Fibroblast of skin of back (primary cell): ENCODE results near the gene ZSCAN18. TPM values are rescaled to one million over a fixed set of nuclear protein-coding genes. Genes with fewer than 3 reads are reported as not detected.
A peak's percentile ranks its signal among the peaks of the same experiment; 100 is the strongest.
"Not testable (repeated sequence)": the region's sequence is repeated elsewhere in the genome, so short reads cannot be mapped to it uniquely, and the experiment has no call there.

Source experiments
- DNase-seq: peaks from one replicate; pipeline ENCODE4 v3.0.0-alpha.2; 2013
- polyA plus RNA-seq, 2 experiments: library from polyadenylated mRNA; unstranded; fragments of 120-200 nt; gene quantifications; one replicate each; pipeline ENCODE4 v1.2.1, GENCODE V29; 2013; ENCODE audit not compliant: insufficient read length in 2 of 2

ZSCAN18 gene
- polyA plus RNA-seq (2013, experiment 1 of 2; ENCODE audit: insufficient read length): 17.3 TPM
- polyA plus RNA-seq (2013, experiment 2 of 2; ENCODE audit: insufficient read length): 17.9 TPM

DNA sequence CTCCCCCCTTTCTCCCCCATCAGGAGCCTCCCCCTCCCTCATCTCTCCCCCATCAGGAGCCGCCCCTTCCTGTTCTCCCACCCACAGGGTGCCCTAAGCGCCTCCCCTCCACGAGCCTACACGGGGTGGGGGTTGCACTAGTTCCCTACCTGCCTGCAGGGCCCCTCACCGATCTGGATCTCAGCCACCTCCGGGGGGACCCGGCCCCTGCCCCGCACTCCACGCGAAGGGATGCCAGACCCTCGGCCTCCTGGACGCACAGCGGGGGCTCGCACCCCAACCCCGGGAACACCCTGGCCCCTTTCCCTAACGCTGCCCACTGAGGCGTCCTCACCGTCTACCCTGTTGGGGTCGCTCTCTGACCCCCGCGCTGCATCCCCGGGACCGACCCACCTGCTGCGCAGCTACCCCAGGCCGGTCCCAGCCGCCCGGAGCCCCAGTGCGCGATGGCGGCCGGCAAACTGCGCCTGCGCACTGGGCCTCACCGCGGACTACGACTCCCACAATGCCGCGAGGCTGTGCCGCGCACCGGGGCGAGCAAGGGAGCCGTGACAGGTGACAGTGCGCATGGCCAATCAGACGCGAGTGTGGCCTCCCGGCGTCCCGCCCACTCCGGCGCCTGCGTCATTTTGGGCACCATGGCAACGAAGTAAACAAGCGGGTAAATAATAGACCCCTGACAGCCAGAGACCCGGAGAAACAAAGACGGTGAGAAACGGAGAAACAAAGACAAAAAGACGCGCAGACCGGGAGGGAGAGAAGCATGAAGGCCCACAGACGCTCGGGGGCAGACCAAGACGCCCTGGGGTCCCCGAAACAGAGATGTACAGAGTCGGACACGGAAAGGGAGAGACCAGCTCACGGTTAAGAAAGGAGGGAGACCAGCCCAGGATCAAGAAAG lies at the start of gene ZSCAN18:
ZSCAN18 (minus strand) TSS at position 451 of the 901 bp plus-strand sequence. CDS start 7,964 bp downstream, outside the sequence.
- DNase-seq: peak; percentile 93

- not testable (repeated sequence) for DNase-seq
Observed at GRCh38 chr19:58147475-58147874, 49.4 kb upstream of the ZSCAN18 start.

GRCh38 chr19:58145849-58146248 lies 47.8 kb upstream of the ZSCAN18 start:
- no peak for DNase-seq

DNA sequence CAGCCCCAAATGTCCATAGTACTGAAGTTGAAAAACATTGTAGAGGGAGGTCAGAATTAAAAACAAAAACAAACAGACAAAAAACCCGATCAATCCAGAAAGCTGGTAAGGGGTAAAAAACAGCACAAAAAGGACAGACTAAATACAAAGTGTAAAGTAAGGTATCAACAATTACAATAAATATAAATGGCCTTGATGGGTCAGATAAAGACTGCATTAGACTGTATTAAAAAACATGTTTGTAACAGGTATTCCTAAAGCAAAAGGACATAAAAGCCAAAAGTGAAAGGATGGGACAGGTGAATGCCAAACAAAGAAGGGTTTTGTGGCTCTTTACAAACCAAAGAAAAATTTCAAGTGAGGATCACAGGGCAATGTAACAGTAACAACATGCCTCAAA lies 36.2 kb upstream of the ZSCAN18 start:
- DNase-seq: no peak

GRCh38 chr19:58129284-58129683 lies 31.3 kb upstream of the ZSCAN18 start:
- no peak for DNase-seq

- DNase-seq: peak; percentile 7
Observed at GRCh38 chr19:58128041-58128685, 30.1 kb upstream of the ZSCAN18 start.

DNA sequence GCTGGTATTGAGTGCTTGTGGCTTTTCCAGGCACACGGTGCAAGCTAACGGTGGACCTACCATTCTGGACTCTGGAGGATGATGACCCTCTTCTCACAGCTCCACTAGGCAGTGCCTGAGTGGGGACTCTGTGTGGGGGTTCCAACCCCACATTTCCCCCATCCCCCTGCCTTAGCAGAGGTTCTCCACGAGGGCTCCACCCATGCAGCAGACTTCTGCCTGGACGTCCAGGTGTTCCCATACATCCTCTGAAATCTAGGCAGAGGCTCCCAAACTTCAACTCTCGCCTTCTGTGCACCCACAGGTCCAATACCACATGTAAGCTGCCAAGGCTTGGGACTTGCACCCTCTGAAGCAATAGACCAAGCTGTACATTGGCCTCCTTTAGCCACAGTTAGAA lies 25.3 kb upstream of the ZSCAN18 start:
- no peak for DNase-seq

DNA sequence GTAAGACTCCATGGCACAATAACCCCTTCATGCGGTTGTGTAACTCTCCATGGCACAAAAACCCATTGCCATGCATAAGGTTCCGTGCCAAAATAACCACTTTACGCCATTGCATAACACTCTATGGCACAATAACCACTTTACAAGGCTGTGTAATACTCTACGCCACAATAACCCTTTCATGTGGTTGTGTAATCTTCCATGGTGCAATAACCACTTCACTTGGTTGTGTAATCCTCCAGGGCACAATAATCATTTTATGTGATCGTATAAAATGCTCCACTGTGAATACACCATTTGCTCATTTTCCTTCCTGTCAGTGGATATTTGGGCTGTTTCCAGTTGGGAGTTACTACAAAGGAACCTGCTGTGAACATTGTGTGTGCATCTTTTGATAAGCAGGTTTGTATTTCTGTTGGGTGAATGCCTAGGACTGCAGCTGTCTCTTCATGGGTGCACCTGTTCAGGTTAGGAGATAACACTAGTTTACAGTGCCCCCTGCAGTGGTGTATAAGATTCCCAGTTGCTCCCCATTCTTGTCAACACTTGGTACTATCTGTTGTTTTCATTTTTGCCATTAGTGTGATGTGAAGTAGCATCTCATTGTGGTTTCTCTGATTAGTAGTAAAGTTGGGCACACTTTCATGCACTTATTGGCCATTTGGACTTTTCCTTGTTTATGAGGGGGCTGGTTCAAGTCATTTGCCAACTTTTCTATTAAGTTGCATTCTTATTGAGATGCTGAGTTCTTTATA lies 21.1 kb upstream of the ZSCAN18 start:
- no peak for DNase-seq

- peak; percentile 20 for DNase-seq
Observed at GRCh38 chr19:58117841-58118575, 20.0 kb upstream of the ZSCAN18 start.

DNA sequence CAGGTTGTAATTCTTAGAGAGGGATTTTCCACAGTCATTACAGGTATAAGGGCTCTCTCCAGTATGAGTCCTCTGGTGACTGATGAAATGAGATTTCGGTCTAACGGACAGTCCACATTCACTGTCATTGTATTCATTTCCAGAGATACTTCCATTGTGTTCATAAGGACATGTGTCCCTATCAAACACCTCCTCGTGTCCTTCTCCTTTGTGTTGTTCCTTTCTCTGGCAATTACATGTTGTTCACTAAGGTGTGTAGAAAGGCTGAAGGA lies 10.5 kb upstream of the ZSCAN18 start:
- DNase-seq: no peak

GRCh38 chr19:58107778-58108545 lies 9.9 kb upstream of the ZSCAN18 start:
- DNase-seq: no peak

- DNase-seq: no peak
Observed at GRCh38 chr19:58098682-58098998, 609 bp upstream of the ZSCAN18 start.

GRCh38 chr19:58097349-58097748 lies 682 bp downstream of the ZSCAN18 start:
- no peak for DNase-seq

GRCh38 chr19:58096884-58097283 lies 1.1 kb downstream of the ZSCAN18 start:
- no peak for DNase-seq

DNA sequence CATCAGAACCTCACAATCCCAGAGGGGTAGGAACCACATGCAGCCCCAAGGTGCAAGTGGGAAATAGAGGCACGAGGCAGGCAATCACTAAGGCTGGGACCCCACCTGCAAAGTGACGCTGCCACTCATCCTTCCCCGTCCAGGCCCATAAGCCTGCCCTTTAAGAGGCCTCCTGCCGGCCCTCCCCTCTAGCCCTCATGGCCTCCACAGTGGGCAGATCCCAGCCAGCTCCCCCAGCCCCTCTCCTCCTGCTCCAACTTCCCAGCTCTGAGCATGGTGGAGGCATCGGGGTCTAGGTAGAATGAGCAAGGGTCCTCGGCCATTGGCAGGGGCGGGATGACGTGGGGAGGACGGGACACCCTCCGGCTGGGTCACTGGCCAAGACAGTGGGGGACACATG lies 2.7 kb downstream of the ZSCAN18 start:
- no peak for DNase-seq

DNA sequence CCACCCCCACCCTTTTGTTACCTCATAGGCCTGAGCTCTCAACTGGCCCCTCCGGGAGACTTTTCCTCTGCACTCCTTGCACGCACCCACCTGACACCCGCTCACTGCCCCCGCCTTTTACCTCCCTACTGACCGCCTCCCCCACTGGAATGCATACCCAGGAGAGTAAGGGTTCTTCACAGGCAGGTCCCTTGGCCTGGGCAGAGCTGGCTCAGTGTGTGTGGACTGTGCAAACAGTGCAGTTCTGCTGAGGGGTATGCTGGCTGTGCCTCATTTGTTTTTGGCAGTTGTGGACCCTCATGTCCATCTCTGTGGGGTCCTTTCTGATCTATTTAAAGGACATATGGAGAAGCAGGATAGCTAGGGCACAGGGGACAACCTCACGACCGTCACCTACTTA lies 5.0 kb downstream of the ZSCAN18 start:
- DNase-seq: no peak

DNA sequence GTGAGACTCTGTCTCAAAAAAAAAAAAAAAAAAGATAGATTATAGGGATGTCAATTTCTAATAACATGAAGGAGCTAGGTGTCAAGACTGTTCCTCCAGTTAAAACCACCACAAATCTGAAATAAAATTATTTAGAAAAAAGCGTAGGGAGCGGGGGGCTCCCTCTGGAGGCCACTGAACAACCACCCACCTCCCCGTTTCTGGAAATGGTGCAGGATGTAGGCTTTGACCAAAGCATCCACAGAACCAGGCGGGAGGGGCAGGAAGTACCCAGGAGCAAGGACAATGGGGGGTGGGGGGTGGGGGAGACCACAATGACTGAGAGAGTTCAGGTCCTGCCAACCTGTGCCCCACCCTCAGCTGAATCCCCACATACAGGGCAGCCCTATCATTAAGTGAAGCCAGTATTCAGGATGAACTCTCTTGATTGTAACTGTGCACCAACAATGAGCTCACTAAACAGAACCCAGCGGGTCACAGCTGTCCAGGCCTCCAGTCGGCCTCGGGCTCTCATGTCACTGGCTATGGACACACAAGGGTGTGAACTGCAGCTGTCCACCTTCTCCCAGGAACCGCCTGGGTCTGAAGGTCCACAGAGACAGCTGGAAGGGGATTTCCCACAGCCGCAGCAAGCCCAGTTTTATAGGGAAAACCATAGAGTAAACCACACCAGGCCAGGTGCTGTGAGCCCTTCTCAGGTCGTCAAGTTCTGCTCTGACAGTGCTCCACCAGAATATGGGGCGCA lies 6.6 kb downstream of the ZSCAN18 start:
- DNase-seq: no peak

- DNase-seq: no peak
Observed at GRCh38 chr19:58089846-58090245, 8.2 kb downstream of the ZSCAN18 start.

GRCh38 chr19:58088521-58089052 lies 9.4 kb downstream of the ZSCAN18 start:
- no peak for DNase-seq

GRCh38 chr19:58086825-58087710 lies 11.0 kb downstream of the ZSCAN18 start:
- no peak for DNase-seq
